GM19035 (cell line): ENCODE results near the gene ARHGAP18.
A peak's percentile ranks its signal among the peaks of the same experiment; 100 is the strongest.

ENCODE experiments used
- ATAC-seq: cut with Tn5 transposase; IDR thresholded peaks from one replicate; pipeline ENCODE4 v1.9.1; 2021; ENCODE audit not compliant: unreplicated experiment

ARHGAP18 gene

GRCh38 chr6:129725341-129725740, 15.4 kb upstream of the ARHGAP18 start:
- ATAC-seq = no peak

DNA sequence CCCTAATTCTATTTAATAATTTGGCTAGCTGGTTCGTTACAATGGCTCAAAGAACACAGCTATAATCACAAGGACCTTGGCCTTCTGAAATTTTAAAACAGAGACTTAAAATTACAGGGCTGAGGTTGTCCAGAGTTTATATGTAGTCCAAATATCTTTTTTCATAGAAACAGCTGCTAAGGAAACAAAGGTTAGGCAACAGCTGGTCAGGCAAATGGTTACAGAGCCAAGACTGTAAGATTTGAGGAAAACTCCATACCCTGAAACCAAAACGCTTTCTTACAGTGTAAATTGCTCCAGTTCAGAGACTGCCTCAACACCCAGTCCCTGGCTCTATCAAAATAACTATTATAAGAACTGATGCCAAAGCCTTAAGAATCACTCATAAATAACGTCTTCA, 9.7 kb upstream of the ARHGAP18 start:
- no peak for ATAC-seq

DNA sequence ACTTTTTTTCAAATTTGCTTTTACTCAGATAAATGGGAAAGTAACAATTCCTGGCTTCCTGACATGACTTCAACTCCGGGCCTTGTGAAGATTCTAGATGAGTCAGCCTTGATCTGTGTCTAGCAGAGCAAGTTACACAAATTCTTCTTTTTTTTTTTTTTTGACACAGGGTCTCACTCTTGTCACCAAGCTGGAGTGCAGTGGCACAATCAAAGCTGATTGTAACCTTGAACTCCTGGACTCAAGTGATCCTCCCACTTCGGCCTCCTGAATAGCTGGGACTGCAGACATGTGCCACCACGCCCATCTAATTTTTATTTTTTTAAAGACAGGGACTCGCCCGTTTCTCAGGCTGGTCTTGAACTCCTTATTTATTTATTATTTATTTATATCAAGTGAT, 7.3 kb upstream of the ARHGAP18 start:
- ATAC-seq = no peak

DNA sequence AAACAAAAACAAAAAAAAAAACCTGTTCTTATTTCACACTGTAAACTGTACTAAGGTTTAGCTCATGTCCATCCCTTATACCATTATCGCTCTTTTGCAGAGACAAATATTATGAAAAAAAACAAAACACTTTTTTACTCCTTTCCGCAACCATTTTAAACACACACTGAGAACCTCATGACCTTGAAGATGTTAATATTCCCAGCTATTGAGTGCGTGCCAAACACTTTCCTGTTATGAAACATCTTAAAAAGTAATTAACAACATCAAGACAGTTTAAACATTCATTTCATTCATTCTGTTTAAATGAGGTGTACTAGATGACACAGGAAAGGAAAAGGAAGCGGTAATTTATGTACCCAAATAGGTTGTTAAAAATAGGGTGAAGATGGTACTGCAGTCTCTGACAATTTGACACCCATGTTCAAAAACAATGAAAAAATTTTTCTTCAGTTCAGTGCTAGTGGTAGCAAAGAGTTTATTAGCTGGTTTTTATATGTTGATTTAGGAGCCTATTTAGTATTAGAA, 3.9 kb upstream of the ARHGAP18 start:
- ATAC-seq = no peak

DNA sequence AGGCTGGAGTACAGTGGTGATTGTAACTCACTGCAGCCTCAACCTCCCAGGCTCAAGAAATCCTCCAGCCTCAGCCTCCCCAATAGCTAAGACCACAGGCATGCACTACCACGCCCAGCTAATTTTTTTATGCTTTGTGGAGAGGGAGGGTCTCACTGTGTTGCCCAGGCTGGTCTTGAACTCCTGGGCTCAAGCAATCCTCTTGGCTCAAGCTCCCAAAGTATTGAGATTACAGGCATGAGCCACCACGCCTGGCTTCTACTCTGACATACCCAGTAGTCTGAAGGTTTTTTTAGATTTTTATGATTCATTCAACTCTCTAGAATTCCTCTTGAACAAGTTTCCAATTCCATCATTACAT, 1.3 kb upstream of the ARHGAP18 start:
- ATAC-seq = no peak

DNA sequence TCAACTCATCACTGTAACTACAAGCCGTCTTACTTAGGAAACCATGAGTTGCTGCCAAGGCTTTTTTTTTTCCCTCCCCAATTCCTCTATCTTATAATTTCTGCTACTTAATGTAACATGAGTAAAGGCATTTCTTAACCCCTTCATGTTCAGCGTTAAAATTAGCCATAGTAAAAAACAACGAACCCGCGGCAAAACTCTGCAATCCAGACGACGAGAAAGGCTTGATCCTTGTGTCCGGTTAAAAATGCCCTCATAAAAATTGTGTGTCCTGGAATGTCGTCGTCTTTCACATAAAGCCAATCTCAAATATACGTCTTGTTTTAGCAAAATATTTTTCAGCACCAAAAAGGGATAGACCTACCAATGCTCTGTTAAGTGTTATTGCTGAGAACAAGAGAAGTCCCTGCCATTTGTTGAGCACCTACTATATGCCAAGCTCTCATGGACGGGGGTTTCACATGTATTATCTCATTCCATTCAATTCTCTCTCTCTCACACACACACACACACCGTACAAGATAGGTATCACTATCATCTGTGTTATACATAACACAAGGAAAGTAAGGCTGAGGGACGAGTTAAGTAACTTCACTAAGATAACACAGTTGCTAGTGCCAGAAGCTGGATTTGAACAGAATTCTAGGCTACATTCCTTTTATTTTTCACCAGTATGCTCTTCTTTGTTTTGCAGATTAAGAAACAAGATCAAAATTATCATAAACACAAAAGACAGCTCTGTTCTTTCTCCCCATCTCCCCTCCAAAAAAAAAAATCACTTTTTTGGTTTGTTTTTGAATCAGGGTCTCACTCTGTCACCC, 683 bp upstream of the ARHGAP18 start:
- ATAC-seq = no peak

DNA sequence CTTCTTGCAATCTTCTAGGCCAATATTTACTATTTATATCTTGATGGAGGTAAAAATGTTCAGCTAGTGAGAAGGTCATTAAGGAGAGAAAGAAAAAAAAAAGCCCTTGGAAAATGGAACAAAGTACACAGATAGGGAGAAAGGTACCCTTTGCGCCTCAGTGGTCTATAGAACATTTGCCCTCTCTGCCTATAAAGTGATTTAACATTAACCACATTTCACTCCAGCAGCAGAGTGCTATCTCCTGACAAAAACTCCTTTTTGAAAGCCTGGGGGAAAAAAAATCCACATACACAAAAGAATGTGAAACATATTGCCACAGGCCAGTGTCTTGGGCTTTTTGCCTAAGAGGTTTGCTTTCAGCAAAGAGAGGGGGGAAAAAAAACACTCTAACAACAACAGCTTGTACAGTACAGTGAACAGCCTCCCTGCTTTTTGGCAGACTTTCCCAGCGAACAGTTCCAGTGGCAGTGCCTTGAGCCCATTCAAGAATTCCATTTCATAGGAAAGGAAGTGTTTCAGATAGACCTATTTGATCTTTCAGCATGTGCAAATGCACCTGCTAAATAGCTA, 695 bp downstream of the ARHGAP18 start:
- peak; percentile 16 for ATAC-seq

DNA sequence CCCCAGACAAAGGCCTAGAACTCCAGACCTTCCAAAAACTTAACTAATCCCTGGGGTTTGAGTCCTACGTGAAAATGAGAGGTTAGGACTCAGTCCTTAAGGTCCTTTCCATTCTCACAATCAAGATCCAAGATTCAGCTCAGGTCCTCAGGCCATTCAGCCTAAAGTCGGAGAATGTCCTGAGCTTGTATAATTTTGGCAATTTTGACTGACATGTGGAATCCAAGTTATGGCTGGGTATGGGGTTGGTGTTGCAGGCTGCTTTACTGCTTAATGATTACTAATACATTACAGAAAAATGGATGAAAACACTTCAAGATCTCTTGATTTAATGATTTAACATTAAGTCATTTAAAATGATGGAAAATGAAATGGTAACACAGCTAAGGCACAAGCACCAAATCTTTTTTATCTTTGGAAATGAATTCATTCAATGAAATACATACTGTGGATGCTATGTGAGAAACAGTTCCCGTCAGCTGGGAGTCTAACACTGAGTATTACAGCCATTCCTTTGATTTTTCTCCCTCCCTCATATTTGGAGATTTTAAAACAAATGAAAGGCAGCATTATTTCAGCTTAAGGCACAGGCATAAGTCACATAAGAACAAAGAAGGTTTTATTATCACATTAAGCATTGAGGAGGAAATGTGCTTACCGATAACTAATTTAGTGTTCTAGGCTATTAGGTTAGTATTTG, 1.3 kb downstream of the ARHGAP18 start:
- no peak for ATAC-seq

- ATAC-seq = no peak
Observed at GRCh38 chr6:129707882-129708495, 2.0 kb downstream of the ARHGAP18 start.

- ATAC-seq = no peak
Observed at GRCh38 chr6:129707028-129707427, 2.9 kb downstream of the ARHGAP18 start.

GRCh38 chr6:129705212-129705611, 4.8 kb downstream of the ARHGAP18 start:
- no peak for ATAC-seq

DNA sequence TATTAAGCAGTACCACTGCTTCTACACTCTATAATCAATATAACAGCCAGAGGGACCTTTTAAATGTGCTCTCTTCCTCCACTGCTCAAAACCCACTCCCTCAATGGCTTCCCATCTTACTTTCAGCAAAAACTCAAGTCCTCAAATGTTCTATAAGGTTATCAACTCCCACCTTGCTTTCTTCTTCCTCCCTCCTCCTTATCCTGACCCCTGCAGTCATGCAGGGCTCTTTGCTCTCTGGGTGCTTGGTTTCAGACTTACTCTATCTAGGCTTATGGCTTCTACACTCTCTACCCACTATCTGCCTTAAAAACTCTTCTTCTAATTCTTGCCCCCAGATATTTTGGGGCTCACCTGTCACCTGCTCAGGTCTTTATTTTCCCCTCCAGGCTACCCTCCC, 5.3 kb downstream of the ARHGAP18 start:
- ATAC-seq = no peak

DNA sequence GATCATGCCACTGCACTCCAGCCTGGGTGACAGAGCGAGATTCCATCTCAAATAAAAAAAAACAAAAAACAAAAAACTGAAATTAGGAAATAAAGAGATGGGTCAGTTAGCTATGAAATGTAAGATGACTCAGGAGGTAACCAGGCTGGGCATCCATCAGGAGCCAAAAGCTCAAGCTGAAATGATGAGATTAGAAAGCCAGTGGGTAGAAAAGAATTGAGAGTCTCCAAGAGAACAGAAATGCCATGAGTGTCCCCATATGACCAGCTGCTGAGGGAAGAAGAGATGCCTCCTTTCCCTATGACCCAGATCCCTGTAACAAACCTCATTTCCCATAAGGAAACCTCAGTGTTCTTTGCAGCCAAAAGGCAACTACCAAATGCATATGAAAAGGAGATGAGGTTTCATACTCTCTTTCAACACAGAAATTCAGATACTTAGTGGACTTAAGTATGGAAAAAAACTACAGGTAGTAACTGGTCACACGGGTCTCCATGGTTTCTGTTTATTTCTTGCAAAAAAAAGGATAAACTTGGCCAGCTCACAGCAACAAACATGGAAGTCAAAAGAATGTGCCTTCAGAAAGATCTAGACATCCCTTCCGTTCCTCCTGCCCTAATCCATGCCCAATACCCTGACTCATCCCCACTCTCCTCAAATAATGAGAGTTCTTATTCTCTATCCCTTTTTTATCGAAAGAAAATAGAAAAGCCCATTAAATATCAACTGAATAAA, 8.1 kb downstream of the ARHGAP18 start:
- ATAC-seq = no peak

DNA sequence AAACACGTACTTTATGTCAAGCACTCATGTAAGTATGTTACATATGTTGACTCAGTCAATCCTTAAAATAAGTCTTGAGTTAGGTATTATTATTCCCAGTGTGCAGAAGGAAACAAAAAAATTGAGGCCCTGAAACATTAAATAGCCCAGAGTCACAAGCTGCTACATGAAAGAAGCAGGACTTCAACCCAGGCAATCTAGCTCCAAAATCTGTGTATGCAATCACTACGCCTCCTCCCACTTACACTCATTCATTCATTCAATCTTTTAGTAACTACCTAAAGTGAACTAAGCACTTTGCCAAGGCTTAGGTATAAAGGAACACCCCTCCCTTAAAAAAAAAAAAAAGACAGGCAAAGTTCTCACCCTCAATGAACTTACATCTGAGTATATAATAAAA, 9.3 kb downstream of the ARHGAP18 start:
- no peak for ATAC-seq

DNA sequence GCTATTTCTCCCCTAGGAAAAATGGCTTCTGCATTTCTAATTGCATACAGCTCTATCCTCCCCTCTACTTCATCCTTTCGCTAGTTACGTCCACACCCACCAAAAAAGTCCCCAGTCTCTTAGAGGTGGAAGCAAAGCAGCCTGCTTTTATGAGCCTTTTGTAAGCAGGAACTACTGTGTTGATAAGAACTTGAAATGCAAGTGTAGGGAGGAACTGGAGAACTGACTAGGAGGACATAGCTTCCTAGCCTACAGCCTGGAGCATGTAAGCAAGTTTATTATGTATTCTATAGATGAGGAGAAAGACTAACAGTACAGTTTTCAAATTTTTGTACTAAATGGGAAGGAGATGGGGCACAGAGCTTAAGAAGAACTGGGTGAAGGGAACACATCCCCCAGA, 10.3 kb downstream of the ARHGAP18 start:
- ATAC-seq = no peak

GRCh38 chr6:129698430-129698829, 11.5 kb downstream of the ARHGAP18 start:
- ATAC-seq = no peak

- no peak for ATAC-seq
Observed at GRCh38 chr6:129697788-129698187, 12.2 kb downstream of the ARHGAP18 start.

GRCh38 chr6:129696843-129697242, 13.1 kb downstream of the ARHGAP18 start:
- no peak for ATAC-seq

GRCh38 chr6:129696028-129696418, 14.0 kb downstream of the ARHGAP18 start:
- ATAC-seq = peak; percentile 12

- peak; percentile 70 for ATAC-seq
Observed at GRCh38 chr6:129695373-129696027, 14.5 kb downstream of the ARHGAP18 start.
